ENCODE data around the gene CYB5B.

The CYB5B gene

DNA sequence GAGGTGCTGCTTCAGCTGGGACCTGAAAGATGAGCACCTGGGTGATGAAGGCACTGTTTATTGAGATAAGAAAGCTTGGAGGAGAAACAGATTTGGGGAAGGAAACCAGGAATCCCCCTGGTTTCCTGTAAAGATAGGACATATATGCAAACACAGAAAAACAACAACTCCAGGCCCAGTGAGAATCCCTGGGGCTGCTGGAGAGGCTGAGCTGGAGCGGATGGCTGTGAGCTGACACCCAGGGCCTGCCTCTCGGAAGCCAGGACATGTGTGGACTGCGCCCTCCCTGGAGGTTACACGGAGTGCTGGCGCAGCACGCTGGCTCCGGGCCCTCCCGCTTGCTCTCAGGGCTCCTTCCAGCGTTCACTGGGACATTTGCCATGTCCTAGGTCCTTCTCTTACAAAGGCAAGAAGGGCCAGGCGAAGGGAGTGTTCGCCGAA is 57.5 kb downstream of the CYB5B start:
- H3K27me3 ChIP-seq (ENCODE audit: low read depth, low read length): no peaks in the 10 kb centered on the region
- no peaks in the 10 kb centered on the region for H3K9me3 ChIP-seq (ENCODE audit: insufficient read depth, low read length)
- peaks cover 7% of the 10 kb centered on the region for H3K4me1 ChIP-seq (ENCODE audit: low read length)
- no peaks in the 10 kb centered on the region for H3K36me3 ChIP-seq (replicated peaks; ENCODE audit: low read depth, low read length)
- TF ChIP-seq EZH2phosphoT487 (IDR thresholded peaks at IDR 0.05; ENCODE audit: low read depth): no peak
- TF ChIP-seq, protein P1, sequence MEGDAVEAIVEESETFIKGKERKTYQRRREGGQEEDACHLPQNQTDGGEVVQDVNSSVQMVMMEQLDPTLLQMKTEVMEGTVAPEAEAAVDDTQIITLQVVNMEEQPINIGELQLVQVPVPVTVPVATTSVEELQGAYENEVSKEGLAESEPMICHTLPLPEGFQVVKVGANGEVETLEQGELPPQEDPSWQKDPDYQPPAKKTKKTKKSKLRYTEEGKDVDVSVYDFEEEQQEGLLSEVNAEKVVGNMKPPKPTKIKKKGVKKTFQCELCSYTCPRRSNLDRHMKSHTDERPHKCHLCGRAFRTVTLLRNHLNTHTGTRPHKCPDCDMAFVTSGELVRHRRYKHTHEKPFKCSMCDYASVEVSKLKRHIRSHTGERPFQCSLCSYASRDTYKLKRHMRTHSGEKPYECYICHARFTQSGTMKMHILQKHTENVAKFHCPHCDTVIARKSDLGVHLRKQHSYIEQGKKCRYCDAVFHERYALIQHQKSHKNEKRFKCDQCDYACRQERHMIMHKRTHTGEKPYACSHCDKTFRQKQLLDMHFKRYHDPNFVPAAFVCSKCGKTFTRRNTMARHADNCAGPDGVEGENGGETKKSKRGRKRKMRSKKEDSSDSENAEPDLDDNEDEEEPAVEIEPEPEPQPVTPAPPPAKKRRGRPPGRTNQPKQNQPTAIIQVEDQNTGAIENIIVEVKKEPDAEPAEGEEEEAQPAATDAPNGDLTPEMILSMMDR (IDR thresholded peaks at IDR 0.05; ENCODE audit: low read depth, low read length): no peak
- no peak overlapping the region for H3K27ac ChIP-seq (ENCODE audit: low read length)
- no peak overlapping the region for H2AFZ ChIP-seq (ENCODE audit: low read depth, low read length)
- H4K20me1 ChIP-seq (ENCODE audit: insufficient read depth, low read length): no peaks in the 10 kb centered on the region
- H3K4me2 ChIP-seq (ENCODE audit: low read length): no peak overlapping the region
- no peaks in the 10 kb centered on the region for H3K79me2 ChIP-seq (ENCODE audit: low read length)
- no peak overlapping the region for H3K9ac ChIP-seq (ENCODE audit: low read length)
- H3K4me3 ChIP-seq (ENCODE audit: low read length): no peak overlapping the region

DNA sequence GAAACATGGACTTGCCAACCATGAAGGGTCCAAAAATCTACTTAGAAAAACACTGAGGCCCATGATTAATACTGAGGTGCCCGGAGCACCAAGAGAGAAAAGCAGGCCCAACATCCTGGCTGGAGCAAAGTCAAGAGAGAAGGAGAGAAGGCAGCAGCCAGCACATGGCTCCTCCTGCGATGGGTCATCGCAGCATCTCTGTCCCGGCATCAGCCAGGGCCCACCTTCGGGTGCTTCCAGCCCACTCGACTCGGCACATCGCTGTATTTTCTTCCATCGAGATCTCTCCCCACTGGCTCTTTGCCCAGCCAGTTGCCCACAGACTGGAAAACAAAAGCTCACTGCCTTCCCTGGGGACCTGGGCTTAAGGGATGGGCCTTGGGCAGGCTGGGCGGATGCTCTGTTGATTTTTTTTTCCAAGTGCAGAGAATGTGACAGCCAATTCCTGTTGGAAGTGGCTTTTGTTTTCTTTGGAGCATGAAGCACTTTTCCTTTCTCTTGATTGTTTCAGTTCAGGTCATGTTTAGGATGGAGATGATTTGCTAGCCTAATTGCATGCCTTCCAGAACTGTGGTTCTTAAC is 58.1 kb downstream of the CYB5B start:
- Histone ChIP-seq H3K79me2 (ENCODE audit: low read length) (no peaks in the 10 kb centered on the region), H3K27ac (ENCODE audit: low read length) (no peak overlapping the region), H4K20me1 (ENCODE audit: insufficient read depth, low read length) (no peaks in the 10 kb centered on the region), H3K9me3 (ENCODE audit: insufficient read depth, low read length) (no peaks in the 10 kb centered on the region), H3K4me3 (ENCODE audit: low read length) (no peak overlapping the region), H3K27me3 (ENCODE audit: low read depth, low read length) (no peaks in the 10 kb centered on the region), H3K36me3 (replicated peaks; ENCODE audit: low read depth, low read length) (no peaks in the 10 kb centered on the region), H3K4me1 (ENCODE audit: low read length) (peaks cover 7% of the 10 kb centered on the region), H3K9ac (ENCODE audit: low read length) (no peak overlapping the region), H2AFZ (ENCODE audit: low read depth, low read length) (no peak overlapping the region), H3K4me2 (ENCODE audit: low read length) (no peak overlapping the region)
- no peak for TF ChIP-seq EZH2phosphoT487 (IDR thresholded peaks at IDR 0.05; ENCODE audit: low read depth)
- TF ChIP-seq, protein P1 (IDR thresholded peaks at IDR 0.05; ENCODE audit: low read depth, low read length): no peak

DNA sequence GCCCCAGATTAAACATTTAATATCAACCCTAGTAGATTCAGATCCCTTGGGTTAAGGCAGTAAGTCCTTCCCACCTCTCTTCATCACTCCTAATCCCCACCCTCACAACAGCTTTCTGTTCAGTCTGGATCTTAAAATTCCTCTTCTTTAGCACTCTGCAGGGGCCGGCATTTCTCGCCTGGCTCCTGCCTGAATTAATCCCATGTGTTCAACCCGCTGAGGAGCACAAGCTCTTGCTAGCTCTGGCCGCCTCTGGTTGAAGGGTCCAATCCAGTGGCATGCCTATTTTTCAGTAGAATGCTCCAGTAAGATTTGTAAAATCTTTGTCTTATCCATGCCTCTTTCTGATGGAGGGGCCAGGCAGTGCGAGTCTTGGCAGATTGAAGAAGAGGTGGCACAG is 59.2 kb downstream of the CYB5B start:
- H4K20me1 ChIP-seq (ENCODE audit: insufficient read depth, low read length): no peaks in the 10 kb centered on the region
- no peaks in the 10 kb centered on the region for H3K9me3 ChIP-seq (ENCODE audit: insufficient read depth, low read length)
- H3K27ac ChIP-seq (ENCODE audit: low read length): no peak overlapping the region
- no peak overlapping the region for H3K9ac ChIP-seq (ENCODE audit: low read length)
- H3K79me2 ChIP-seq (ENCODE audit: low read length): no peaks in the 10 kb centered on the region
- no peak overlapping the region for H3K4me2 ChIP-seq (ENCODE audit: low read length)
- H3K4me1 ChIP-seq (ENCODE audit: low read length): peaks cover 7% of the 10 kb centered on the region
- TF ChIP-seq, protein P1 (IDR thresholded peaks at IDR 0.05; ENCODE audit: low read depth, low read length): no peak
- no peak for TF ChIP-seq EZH2phosphoT487 (IDR thresholded peaks at IDR 0.05; ENCODE audit: low read depth)
- H2AFZ ChIP-seq (ENCODE audit: low read depth, low read length): no peak overlapping the region
- no peak overlapping the region for H3K4me3 ChIP-seq (ENCODE audit: low read length)
- no peaks in the 10 kb centered on the region for H3K36me3 ChIP-seq (replicated peaks; ENCODE audit: low read depth, low read length)
- H3K27me3 ChIP-seq (ENCODE audit: low read depth, low read length): no peaks in the 10 kb centered on the region

DNA sequence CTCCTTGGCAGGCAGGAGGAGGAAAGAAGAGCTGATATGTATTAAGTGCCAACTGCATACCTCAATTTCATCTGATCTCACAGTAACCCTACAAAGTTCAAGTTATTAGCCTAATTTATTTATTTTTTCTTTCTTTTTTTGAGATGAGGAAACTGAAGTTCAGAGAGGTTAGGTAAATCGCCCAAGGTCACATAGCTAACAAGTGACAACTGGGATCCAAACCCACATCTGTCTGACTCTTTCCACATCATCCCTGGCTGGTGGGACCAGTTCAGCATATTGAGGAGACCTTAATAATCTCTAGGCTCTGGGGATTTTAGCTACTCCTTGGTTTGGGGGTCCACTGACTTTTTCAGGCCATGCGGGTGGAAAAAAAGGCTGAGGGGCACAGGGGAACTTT is 60.9 kb downstream of the CYB5B start:
- H3K9me3 ChIP-seq (ENCODE audit: insufficient read depth, low read length): no peaks in the 10 kb centered on the region
- TF ChIP-seq, protein P1 (IDR thresholded peaks at IDR 0.05; ENCODE audit: low read depth, low read length): no peak
- no peak for TF ChIP-seq EZH2phosphoT487 (IDR thresholded peaks at IDR 0.05; ENCODE audit: low read depth)
- H3K4me3 ChIP-seq (ENCODE audit: low read length): no peak overlapping the region
- H3K27me3 ChIP-seq (ENCODE audit: low read depth, low read length): no peaks in the 10 kb centered on the region
- H3K79me2 ChIP-seq (ENCODE audit: low read length): no peaks in the 10 kb centered on the region
- H2AFZ ChIP-seq (ENCODE audit: low read depth, low read length): no peak overlapping the region
- no peak overlapping the region for H3K27ac ChIP-seq (ENCODE audit: low read length)
- no peaks in the 10 kb centered on the region for H3K36me3 ChIP-seq (replicated peaks; ENCODE audit: low read depth, low read length)
- peaks cover 7% of the 10 kb centered on the region for H3K4me1 ChIP-seq (ENCODE audit: low read length)
- H3K4me2 ChIP-seq (ENCODE audit: low read length): no peak overlapping the region
- H4K20me1 ChIP-seq (ENCODE audit: insufficient read depth, low read length): no peaks in the 10 kb centered on the region
- no peak overlapping the region for H3K9ac ChIP-seq (ENCODE audit: low read length)
